ENCODE measurements around the gene STX18.
"Not testable (repeated sequence)": the region's sequence is repeated elsewhere in the genome, so short reads cannot be mapped to it uniquely, and the experiment has no call there.

Gene STX18

GRCh38 chr4:4433941-4434340, 107.9 kb downstream of the STX18 start:
- no peak for DNase-seq

DNA sequence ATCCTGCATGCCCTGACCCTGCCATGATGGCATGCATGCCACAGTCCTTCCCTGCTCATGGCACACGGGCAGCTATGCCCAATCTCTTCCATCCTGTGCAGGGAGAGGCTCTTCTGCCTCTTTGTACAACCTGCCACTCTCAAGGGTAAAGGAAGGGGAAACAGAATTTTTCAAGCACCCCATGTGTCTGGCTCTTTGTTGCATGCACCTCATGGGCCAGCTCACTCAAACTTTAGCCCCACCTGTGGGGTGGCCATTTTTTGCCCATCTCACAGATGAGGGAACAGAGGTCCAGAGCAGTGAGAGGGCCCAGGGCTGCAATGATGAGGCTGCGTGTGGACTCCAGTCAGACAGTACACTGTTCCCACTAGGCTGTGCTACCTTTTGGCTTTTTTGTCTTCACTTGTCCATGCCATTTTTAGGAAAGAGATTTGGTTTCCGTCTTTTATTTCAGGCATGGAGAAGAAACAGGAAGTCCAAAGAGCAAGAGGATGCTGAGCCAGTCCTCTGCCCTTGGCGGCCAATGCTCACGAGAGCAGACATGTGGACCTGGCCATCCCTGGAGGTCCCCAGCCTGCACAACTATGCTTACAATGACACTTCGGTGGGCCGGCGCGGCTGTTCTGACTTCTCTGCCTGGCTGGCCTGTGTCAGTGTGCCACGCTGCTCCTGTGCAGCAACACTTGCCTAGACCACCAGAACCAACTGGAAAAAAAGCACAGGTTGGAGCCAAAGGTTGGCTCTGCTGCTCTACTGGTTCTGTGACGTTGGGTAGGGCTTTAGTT, 109.3 kb downstream of the STX18 start:
- no peak for DNase-seq

DNA sequence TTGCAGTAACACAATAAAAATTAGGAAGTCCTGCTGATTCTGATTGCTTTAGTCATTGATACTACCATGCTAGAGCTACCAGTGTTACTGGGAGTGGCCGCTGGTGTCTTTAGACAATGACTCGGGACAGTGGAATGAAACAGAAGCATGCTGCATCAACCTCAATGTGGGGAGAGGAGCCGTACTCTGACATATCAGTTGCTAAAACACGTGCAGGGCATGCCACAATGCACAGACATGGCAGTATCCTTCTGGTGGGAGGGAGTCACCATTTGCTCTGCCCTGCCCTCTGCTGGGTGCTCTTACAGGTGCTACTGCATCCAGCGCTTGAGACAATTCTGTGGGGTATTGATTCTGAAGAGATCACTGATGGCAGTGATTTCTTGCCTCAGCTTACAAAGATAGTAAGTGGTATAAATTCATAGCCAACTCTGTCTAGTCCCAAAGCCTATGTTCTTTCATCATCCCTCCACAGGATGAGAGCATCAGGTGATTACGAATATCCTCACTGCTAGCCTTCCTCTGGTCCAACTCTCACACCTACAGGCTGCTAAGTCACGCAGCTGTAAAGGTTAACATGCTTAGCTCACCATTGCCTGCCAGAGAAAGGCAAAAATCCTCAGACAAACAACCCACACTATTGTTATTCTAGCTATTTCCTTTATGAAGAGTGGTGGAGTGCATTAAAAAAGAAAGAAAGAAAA, 111.2 kb downstream of the STX18 start:
- DNase-seq: peak; percentile 63

- DNase-seq: no peak
Measured at GRCh38 chr4:4428966-4429875, 112.6 kb downstream of the STX18 start.

DNA sequence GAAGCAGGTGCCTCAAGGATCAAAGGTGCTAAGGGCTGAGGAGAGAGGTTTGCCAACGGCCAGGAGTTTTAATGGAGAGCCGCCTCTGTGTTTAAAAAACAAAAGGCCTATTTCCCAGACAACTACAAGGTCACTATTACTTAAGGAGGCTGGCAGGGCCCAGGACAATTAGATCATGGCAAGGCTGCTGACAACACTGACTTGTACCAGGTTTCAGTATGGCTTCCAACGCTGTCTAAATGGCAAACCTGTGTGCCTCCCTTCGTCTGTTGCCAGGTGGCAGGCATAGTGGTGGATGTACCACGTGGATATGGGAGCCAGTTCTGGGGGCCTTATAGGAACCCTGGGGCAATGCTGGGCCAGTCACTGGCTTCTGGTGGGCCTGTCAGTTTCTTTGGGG, 114.0 kb downstream of the STX18 start:
- no peak for DNase-seq

GRCh38 chr4:4427121-4427870, 114.6 kb downstream of the STX18 start:
- DNase-seq: no peak

- DNase-seq: no peak
Measured at GRCh38 chr4:4426511-4427120, 115.2 kb downstream of the STX18 start.

- no peak for DNase-seq
Measured at GRCh38 chr4:4425696-4426095, 116.2 kb downstream of the STX18 start.

GRCh38 chr4:4425119-4425690, 116.6 kb downstream of the STX18 start:
- no peak for DNase-seq

DNA sequence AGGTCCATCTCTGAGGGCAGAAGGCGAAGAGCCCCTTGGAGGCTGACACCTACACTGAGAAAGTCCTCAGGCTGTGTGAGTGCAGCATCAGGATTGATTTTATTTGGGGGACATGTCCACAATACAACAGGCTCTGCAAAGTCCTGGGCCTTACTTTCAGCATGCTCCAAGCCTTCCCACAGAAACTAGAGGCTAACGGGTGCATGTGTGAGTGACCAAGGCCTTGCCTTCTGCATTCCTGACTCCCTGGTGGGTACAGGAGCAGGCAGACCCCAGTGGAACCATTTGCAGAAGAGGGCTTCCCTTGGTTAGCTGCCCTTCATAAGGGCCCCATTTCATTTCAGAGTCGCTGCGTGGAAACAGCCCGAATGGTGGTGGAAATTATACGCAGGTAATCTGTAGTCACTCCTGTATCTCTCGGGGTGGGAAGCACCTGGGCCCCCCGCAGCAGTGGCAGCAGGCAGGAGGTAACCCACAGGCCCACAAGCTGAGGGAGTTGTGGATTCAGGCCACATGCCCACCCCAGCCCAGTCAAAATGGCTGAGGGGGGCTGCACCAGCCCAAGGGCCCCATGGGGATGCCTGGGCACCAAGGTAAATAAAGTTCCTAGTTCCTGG, 117.2 kb downstream of the STX18 start:
- no peak for DNase-seq

- DNase-seq: no peak
Measured at GRCh38 chr4:4423706-4424498, 117.9 kb downstream of the STX18 start.

GRCh38 chr4:4422856-4423499, 118.9 kb downstream of the STX18 start:
- DNase-seq: no peak

DNA sequence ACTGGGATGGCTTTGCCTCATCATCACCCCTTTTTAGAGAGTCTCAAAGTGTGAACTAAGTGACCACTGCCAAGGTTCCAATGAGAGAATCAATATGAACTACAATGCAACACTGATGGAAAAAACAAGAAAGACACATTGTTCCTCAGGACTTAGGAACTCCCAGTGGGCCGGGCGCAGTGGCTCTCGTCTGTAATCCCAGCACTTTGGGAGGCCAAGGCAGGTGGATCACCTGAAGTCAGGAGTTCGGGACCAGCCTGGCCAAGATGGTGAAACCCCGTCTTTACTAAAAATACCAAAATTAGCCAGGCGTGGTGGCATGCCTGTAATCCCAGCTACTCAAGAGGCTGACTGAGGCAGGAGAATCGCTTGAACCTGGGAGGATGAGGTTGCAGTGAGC, 119.7 kb downstream of the STX18 start:
- not testable (repeated sequence) for DNase-seq

DNA sequence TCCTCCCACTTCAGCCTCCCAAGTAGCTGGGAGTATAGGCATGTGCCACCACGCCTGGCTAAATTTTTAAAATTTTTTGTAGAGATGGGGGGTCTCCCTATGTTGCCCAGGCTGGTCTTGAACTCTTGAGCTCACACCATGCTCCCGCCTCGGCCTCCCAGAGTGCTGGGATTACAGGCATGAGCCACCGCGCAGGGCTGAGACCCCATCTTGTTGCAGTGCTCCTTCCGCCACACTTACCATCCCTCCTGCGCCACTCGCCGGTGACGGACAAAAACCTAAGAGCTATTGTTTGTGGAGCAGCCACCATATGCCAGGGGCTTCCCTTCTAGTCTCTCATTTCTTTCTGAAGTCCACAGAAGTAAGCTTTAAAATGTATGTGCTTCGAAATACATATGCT, 120.5 kb downstream of the STX18 start:
- no peak for DNase-seq

- no peak for DNase-seq
Measured at GRCh38 chr4:4420421-4420820, 121.4 kb downstream of the STX18 start.

GRCh38 chr4:4419896-4420295, 122.0 kb downstream of the STX18 start:
- DNase-seq: no peak

DNA sequence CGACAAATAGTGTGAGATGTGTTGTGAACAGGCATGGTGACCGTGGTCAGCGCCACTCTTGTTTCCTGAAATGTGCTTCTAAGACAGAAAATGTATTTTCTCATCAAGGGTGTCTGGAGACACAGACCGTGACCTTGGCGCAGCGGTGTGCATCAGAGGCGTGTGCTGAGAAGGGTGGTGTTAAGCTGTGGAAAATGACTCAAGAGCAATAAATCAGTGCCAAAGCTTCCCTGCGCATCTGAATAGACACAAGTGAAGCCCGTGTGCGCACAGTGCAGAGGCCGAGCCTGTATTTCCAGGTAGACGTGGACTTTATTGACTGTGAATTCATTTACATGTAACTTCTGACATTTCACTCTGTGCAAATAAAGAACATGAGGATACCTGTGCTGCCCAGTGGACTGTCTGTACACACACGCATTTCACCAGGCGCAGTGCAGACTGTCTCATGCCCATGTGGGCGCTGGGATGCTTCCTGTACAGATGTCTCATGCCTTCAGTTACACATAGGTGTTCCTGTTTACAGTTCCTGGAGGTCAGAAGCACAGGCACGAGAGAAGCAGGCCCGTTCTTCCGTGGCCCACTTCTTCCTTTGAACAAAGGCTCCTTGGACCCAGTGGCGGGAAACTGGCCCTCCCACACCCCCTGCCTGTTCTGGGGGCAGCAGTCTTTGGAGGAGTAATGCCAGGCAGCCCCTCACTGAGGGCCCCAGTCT, 123.0 kb downstream of the STX18 start:
- DNase-seq: peak; percentile 45

GRCh38 chr4:4417886-4418285, 124.0 kb downstream of the STX18 start:
- peak; percentile 22 for DNase-seq

- DNase-seq: no peak
Measured at GRCh38 chr4:4416981-4417380, 124.9 kb downstream of the STX18 start.
